DND-41 (cell line): ENCODE data around the gene CCDC148.
"Not testable (repeated sequence)": the region's sequence is repeated elsewhere in the genome, so short reads cannot be mapped to it uniquely, and the experiment has no call there.

Experiments
- CTCF ChIP-seq: IDR thresholded peaks from 2 replicates; pipeline ENCODE4 v1.5.1; 2012; ENCODE audit warnings: borderline replicate concordance, low read length, moderate library complexity, mild to moderate bottlenecking; ENCODE audit not compliant: poor library complexity, severe bottlenecking; ENCODE audit errors: extremely low read depth
- EZH2 ChIP-seq: IDR thresholded peaks from 3 replicates; pipeline ENCODE4 v1.6.1; 2012; ENCODE audit warnings: borderline replicate concordance, low read depth, mild to moderate bottlenecking, moderate library complexity, low read length, inconsistent platforms; ENCODE audit not compliant: severe bottlenecking

GRCh38 chr2:158350751-158351465, 105.6 kb downstream of the CCDC148 start:
- TF ChIP-seq EZH2, CTCF: not testable (repeated sequence)
